H9 (cell line): Measurements from ENCODE around the gene NFYB. TPM values are rescaled to one million over a fixed set of nuclear protein-coding genes. Genes with fewer than 3 reads are reported as not detected.

Experiments used
- DNase-seq: peaks from one replicate; pipeline ENCODE4 v3.0.0-alpha.2; 2017
- H2AFZ ChIP-seq: one replicate; pipeline ENCODE4 v1.6.1; 2013; ENCODE audit warnings: mild to moderate bottlenecking, low read length, control low read depth, moderate library complexity
- H2AK5ac ChIP-seq: 2 replicates; pipeline ENCODE4 v1.6.1; 2013; ENCODE audit warnings: low read length, control low read depth, mixed read lengths; ENCODE audit not compliant: insufficient read length
- H2BK120ac ChIP-seq: one replicate; pipeline ENCODE4 v1.6.1; 2013; ENCODE audit warnings: low read depth, mild to moderate bottlenecking, low read length, control low read depth, inconsistent platforms; ENCODE audit not compliant: poor library complexity, severe bottlenecking
- H2BK12ac ChIP-seq: 2 replicates; pipeline ENCODE4 v1.6.1; 2013; ENCODE audit warnings: low read length, control low read depth, mixed read lengths, low read depth; ENCODE audit not compliant: insufficient read length
- H2BK15ac ChIP-seq: 2 replicates; pipeline ENCODE4 v1.6.1; 2013; ENCODE audit warnings: low read depth, low read length, control low read depth
- H2BK20ac ChIP-seq: one replicate; pipeline ENCODE4 v1.6.1; 2013; ENCODE audit warnings: low read depth, mild to moderate bottlenecking, low read length, control low read depth, inconsistent platforms; ENCODE audit not compliant: poor library complexity, severe bottlenecking
- H2BK5ac ChIP-seq: 2 replicates; pipeline ENCODE4 v1.6.1; 2013; ENCODE audit warnings: low read length, control low read depth, mixed read lengths; ENCODE audit not compliant: insufficient read length
- H3K14ac ChIP-seq: 2 replicates; pipeline ENCODE4 v1.6.1; 2013; ENCODE audit warnings: low read length, control low read depth; ENCODE audit not compliant: insufficient read depth
- H3K18ac ChIP-seq: 2 replicates; pipeline ENCODE4 v1.6.1; 2013; ENCODE audit warnings: low read depth, mild to moderate bottlenecking, mixed read lengths, low read length, control low read depth; ENCODE audit not compliant: insufficient read length
- H3K23ac ChIP-seq: 2 replicates; pipeline ENCODE4 v1.6.1; 2013; ENCODE audit warnings: low read length, control low read depth, mixed read lengths, low read depth; ENCODE audit not compliant: insufficient read length
- H3K23me2 ChIP-seq: 2 replicates; pipeline ENCODE4 v1.6.1; 2013; ENCODE audit warnings: low read depth, mild to moderate bottlenecking, mixed read lengths, low read length, control low read depth; ENCODE audit not compliant: insufficient read length, poor library complexity, severe bottlenecking
- H3K27ac ChIP-seq: 2 replicates; pipeline ENCODE4 v1.5.1; 2013; ENCODE audit warnings: low read length, control low read depth, mixed read lengths, low read depth; ENCODE audit not compliant: insufficient read length
- H3K27me3 ChIP-seq: 2 replicates; pipeline ENCODE4 v1.6.1; 2013; ENCODE audit warnings: low read length, control low read depth, inconsistent platforms; ENCODE audit not compliant: insufficient read depth
- H3K4ac ChIP-seq: 2 replicates; pipeline ENCODE4 v1.6.1; 2013; ENCODE audit warnings: low read depth, mild to moderate bottlenecking, control low read depth, inconsistent platforms, low read length, moderate library complexity
- H3K4me1 ChIP-seq: 2 replicates; pipeline ENCODE4 v1.6.1; 2013; ENCODE audit warnings: low read length, control low read depth, inconsistent platforms; ENCODE audit not compliant: insufficient read depth
- H3K4me2 ChIP-seq: 2 replicates; pipeline ENCODE4 v1.6.1; 2013; ENCODE audit warnings: low read length, control low read depth, mixed read lengths; ENCODE audit not compliant: insufficient read length, insufficient read depth
- H3K56ac ChIP-seq: 2 replicates; pipeline ENCODE4 v1.6.1; 2013; ENCODE audit warnings: low read depth, mild to moderate bottlenecking, mixed read lengths, low read length, control low read depth; ENCODE audit not compliant: insufficient read length
- H3K79me1 ChIP-seq: 2 replicates; pipeline ENCODE4 v1.6.1; 2013; ENCODE audit warnings: low read depth, mild to moderate bottlenecking, moderate library complexity, low read length, control low read depth, inconsistent platforms; ENCODE audit not compliant: insufficient read depth, poor library complexity, severe bottlenecking
- H3K79me2 ChIP-seq: 2 replicates; pipeline ENCODE4 v1.6.1; 2013; ENCODE audit warnings: low read length, control low read depth, inconsistent platforms; ENCODE audit not compliant: insufficient read depth
- H3K9ac ChIP-seq: 2 replicates; pipeline ENCODE4 v1.6.1; 2013; ENCODE audit warnings: low read length, control low read depth, mixed read lengths; ENCODE audit not compliant: insufficient read length; ENCODE audit errors: extremely low read depth
- H3K9me3 ChIP-seq: one replicate; pipeline ENCODE4 v1.6.1; 2013; ENCODE audit warnings: low read depth, low read length, inconsistent platforms; ENCODE audit not compliant: control insufficient read depth
- H3T11ph ChIP-seq: one replicate; pipeline ENCODE4 v1.6.1; 2013; ENCODE audit warnings: mild to moderate bottlenecking, low read length, control low read depth, inconsistent platforms
- H4K20me1 ChIP-seq: one replicate; pipeline ENCODE4 v1.6.1; 2013; ENCODE audit not compliant: control insufficient read depth, insufficient read length, insufficient read depth
- H4K5ac ChIP-seq: 2 replicates; pipeline ENCODE4 v1.6.1; 2013; ENCODE audit warnings: low read depth, mild to moderate bottlenecking, mixed read lengths, low read length, control low read depth; ENCODE audit not compliant: insufficient read length
- H4K8ac ChIP-seq: replicated peaks from 2 replicates; pipeline ENCODE4 v1.6.1; 2013; ENCODE audit warnings: low read length, control low read depth, mixed read lengths, low read depth; ENCODE audit not compliant: insufficient read length
- H4K91ac ChIP-seq: 2 replicates; pipeline ENCODE4 v1.6.1; 2013; ENCODE audit warnings: low read depth, mild to moderate bottlenecking, moderate library complexity, mixed read lengths, low read length, control low read depth; ENCODE audit not compliant: insufficient read length
- H3K27ac Mint-ChIP-seq, 3 experiments: 2 replicates in 2 of 3; 3 replicates in 1 of 3; pipeline ENCODE4 v1.8.0; 2020 to 2021; ENCODE audit warnings: mixed read lengths in 3 of 3, mild to moderate bottlenecking in 1 of 3, moderate library complexity in 1 of 3
- H3K27me3 Mint-ChIP-seq: 2 replicates; pipeline ENCODE4 v1.8.0; 2021; ENCODE audit warnings: low read depth, mild to moderate bottlenecking, moderate library complexity, mixed read lengths
- H3K36me3 Mint-ChIP-seq, 3 experiments: 2 replicates in 2 of 3; 3 replicates in 1 of 3; pipeline ENCODE4 v1.8.0; 2020 to 2021; ENCODE audit warnings: low read depth in 3 of 3, mixed read lengths in 3 of 3; ENCODE audit not compliant: insufficient read depth in 1 of 3
- H3K4me1 Mint-ChIP-seq, 2 experiments: 2 replicates each; pipeline ENCODE4 v1.8.0; 2020; ENCODE audit warnings: mixed read lengths in 2 of 2
- H3K4me3 Mint-ChIP-seq, 2 experiments: 2 replicates in 1 of 2; 3 replicates in 1 of 2; pipeline ENCODE4 v1.8.0; 2020 to 2021; ENCODE audit warnings: mild to moderate bottlenecking in 2 of 2, mixed read lengths in 2 of 2, moderate library complexity in 1 of 2
- H3K9me3 Mint-ChIP-seq, 2 experiments: 2 replicates in 1 of 2; 3 replicates in 1 of 2; pipeline ENCODE4 v1.8.0; 2020; ENCODE audit warnings: mild to moderate bottlenecking in 2 of 2, mixed read lengths in 2 of 2, moderate library complexity in 1 of 2
- total RNA-seq: library from RNA; stranded (reverse); gene quantifications from 2 replicates; pipeline ENCODE4 v1.2.1, GENCODE V29; 2021
- TF ChIP-seq, protein P1 (sequence below): fragments of 200-600 bp; sonication (generic); conservative IDR thresholded peaks from 3 replicates; pipeline ENCODE4 v1.8.0; 2021; ENCODE audit warnings: antibody characterized with exemption, mild to moderate bottlenecking

Gene NFYB
- total RNA-seq, 1 experiment from 2014 or later = 52.5 TPM

DNA sequence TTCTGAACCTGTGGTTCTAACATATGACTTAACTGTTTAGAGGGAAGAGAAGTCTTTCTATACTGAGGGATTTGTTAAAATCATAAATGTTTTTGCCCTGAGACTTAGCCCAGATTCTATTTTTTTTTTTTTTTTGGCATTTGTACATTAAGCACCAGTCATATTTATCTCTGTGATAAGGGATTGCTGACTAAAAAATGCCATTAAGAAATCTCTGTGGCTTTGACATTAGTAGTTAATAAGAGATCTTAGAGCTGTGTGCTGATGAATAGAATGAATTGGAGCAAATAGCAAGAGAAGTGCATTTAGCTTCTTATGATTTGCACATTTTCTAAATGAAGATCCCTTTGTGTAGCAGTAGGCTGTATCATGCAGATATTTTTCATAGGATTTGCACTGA lies 32.5 kb downstream of the NFYB start:
- no peak overlapping the region for H3K18ac ChIP-seq
- DNase-seq = no peak
- no peaks in the 10 kb centered on the region for H3K23me2 ChIP-seq
- H4K8ac ChIP-seq = no peak overlapping the region
- H3K79me2 ChIP-seq = no peaks in the 10 kb centered on the region
- no peak overlapping the region for H4K91ac ChIP-seq
- H3K27ac ChIP-seq = no peak overlapping the region
- no peak overlapping the region for H3K4me3 Mint-ChIP-seq
- peaks cover 10 to 13% of the 10 kb centered on the region in 2 experiments for H3K4me1 Mint-ChIP-seq
- no peaks in the 10 kb centered on the region for H3K9me3 Mint-ChIP-seq
- no peak overlapping the region for H2BK5ac ChIP-seq
- no peaks in the 10 kb centered on the region for H3K27me3 Mint-ChIP-seq
- no peaks in the 10 kb centered on the region for H3K9me3 ChIP-seq
- no peak overlapping the region for H2BK20ac ChIP-seq
- no peak overlapping the region for H3K23ac ChIP-seq
- no peak overlapping the region for H4K5ac ChIP-seq
- no peaks in the 10 kb centered on the region for H3K36me3 Mint-ChIP-seq
- no peak overlapping the region for H3K14ac ChIP-seq
- no peak overlapping the region for H3K4me2 ChIP-seq
- H3K9ac ChIP-seq = no peak overlapping the region
- no peaks in the 10 kb centered on the region for H3K27me3 ChIP-seq
- TF ChIP-seq, protein P1, sequence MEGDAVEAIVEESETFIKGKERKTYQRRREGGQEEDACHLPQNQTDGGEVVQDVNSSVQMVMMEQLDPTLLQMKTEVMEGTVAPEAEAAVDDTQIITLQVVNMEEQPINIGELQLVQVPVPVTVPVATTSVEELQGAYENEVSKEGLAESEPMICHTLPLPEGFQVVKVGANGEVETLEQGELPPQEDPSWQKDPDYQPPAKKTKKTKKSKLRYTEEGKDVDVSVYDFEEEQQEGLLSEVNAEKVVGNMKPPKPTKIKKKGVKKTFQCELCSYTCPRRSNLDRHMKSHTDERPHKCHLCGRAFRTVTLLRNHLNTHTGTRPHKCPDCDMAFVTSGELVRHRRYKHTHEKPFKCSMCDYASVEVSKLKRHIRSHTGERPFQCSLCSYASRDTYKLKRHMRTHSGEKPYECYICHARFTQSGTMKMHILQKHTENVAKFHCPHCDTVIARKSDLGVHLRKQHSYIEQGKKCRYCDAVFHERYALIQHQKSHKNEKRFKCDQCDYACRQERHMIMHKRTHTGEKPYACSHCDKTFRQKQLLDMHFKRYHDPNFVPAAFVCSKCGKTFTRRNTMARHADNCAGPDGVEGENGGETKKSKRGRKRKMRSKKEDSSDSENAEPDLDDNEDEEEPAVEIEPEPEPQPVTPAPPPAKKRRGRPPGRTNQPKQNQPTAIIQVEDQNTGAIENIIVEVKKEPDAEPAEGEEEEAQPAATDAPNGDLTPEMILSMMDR = no peak
- H4K20me1 ChIP-seq = no peaks in the 10 kb centered on the region
- H3K56ac ChIP-seq = no peak overlapping the region
- H2BK15ac ChIP-seq = no peak overlapping the region
- no peak overlapping the region for H2BK120ac ChIP-seq
- H2AK5ac ChIP-seq = no peak overlapping the region
- H2BK12ac ChIP-seq = no peak overlapping the region
- no peak overlapping the region for H3T11ph ChIP-seq
- H3K79me1 ChIP-seq = no peaks in the 10 kb centered on the region
- H2AFZ ChIP-seq = no peak overlapping the region
- H3K4me1 ChIP-seq = peaks cover 4% of the 10 kb centered on the region; the same call in 1 of the 2 replicates
- no peak overlapping the region for H3K4ac ChIP-seq
- no peak overlapping the region for H3K27ac Mint-ChIP-seq
